Measurements from ENCODE around the gene MAP3K7.

The MAP3K7 gene
- total RNA-seq, result 42.7 to 61.2 (median 51.7) reads per million in 3 donors

DNA sequence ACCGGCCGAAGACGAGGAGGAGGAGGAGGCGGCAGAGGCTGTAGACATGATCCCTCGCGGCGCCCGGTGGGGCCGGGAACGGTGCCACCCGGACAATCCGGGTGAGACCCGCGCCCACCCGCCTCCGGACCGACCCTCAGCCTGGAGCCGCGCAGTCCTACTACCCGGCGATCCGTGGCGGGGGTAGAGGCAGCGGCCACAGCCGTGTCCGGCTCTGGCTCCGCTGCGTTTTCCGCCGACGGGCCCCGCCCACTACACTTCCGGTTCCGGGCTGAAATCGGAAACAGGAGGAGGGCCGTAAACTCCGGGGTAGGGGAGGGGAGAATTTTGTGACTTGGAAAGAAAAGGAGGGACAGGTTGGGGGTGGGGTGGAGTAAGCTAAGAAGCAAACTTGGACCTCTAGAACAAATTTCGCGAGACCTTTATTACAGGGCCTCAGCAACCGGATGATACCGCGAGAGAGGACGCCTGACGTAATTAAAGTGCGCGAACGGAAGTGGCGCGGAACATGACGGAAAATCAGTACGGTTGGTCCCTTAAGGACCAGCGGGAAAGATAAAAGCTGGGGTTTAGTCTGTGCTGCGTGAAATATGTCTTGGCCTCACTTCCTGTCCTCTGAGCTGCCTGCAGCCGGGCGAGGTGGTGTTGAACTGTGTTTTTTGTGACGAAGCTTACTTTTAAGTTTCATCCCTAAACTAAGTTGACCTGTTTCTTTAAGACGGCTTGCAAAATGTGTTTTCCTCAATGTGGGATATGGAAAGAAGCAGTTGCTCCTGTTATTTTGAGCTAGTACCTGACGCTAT lies at the start of gene MAP3K7:
MAP3K7 (minus strand) TSS at position 237 of the 803 bp plus-strand sequence; CDS start at position 48, 189 bp downstream.
- Histone ChIP-seq H3K27ac (ENCODE audit: insufficient read depth, low read length, poor library complexity, severe bottlenecking) (peak within 1 kb of the TSS; percentile 99), H3K9me3 (ENCODE audit: control insufficient read depth, low read length) (no peaks in the 10 kb centered on the region), H3K27me3 (replicated peaks; ENCODE audit: control insufficient read depth, insufficient read depth, low read length, poor library complexity, severe bottlenecking) (no peaks in the 10 kb centered on the region), H3K36me3 (ENCODE audit: control insufficient read depth, insufficient read depth, low read length) (no peaks in the 10 kb centered on the region), H3K4me3 (ENCODE audit: insufficient read depth, low read depth, low read length, poor library complexity, severe bottlenecking) (peak within 1 kb of the TSS; percentile 94), H3K4me1 (ENCODE audit: control insufficient read depth, insufficient read depth, low read length, poor library complexity, severe bottlenecking) (peaks cover 8% of the 10 kb centered on the region)
- DNase-seq, result peak; percentile 86 to 89 (median 87)

DNA sequence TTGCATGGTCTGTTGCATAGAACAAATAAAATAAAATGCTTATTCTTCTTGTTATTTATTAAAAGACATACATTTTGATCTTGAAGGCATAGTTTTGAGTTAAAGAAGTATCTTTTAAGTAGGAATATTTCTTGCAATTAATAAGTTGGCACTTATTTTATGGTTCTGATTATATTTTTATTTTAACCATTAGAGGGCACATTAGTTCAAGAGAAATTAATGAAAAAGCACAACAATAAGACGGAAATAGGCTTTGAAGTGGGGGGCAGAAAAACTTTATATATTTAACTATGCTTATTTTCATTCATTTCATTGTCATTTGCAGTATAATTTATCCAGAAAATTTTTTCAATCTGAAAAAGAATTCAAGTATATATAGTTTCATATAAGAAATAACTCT lies 44.2 kb upstream of the MAP3K7 start:
- no peak for DNase-seq
- Histone ChIP-seq H3K27me3 (replicated peaks; ENCODE audit: control insufficient read depth, insufficient read depth, low read length, poor library complexity, severe bottlenecking) (no peaks in the 10 kb centered on the region), H3K4me3 (ENCODE audit: insufficient read depth, low read depth, low read length, poor library complexity, severe bottlenecking) (no peak overlapping the region), H3K9me3 (ENCODE audit: control insufficient read depth, low read length) (no peaks in the 10 kb centered on the region), H3K27ac (ENCODE audit: insufficient read depth, low read length, poor library complexity, severe bottlenecking) (no peak overlapping the region), H3K36me3 (ENCODE audit: control insufficient read depth, insufficient read depth, low read length) (no peaks in the 10 kb centered on the region), H3K4me1 (ENCODE audit: control insufficient read depth, insufficient read depth, low read length, poor library complexity, severe bottlenecking) (no peaks in the 10 kb centered on the region)

DNA sequence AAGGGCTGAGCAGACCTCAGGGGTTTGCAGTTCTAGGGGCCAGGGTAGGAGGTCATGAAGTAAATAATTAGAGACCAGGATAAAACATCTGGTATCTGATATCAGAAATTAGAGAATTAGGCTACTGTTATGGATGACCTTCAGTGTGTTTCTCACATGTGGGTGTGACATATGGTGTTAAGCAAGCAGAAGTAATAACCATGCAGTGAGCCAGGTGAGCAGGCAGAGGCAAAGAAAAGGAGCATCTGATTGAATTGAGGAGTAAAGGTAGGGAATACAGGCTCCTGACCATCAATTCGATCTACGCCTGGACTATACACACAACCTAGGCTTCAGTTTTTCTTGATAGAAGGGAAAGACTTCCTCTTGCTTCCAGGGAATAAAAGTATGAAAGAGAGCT lies 34.7 kb upstream of the MAP3K7 start:
- Histone ChIP-seq H3K27me3 (replicated peaks; ENCODE audit: control insufficient read depth, insufficient read depth, low read length, poor library complexity, severe bottlenecking) (peaks cover 6% of the 10 kb centered on the region), H3K36me3 (ENCODE audit: control insufficient read depth, insufficient read depth, low read length) (no peaks in the 10 kb centered on the region), H3K27ac (ENCODE audit: insufficient read depth, low read length, poor library complexity, severe bottlenecking) (no peak overlapping the region), H3K4me1 (ENCODE audit: control insufficient read depth, insufficient read depth, low read length, poor library complexity, severe bottlenecking) (no peaks in the 10 kb centered on the region), H3K4me3 (ENCODE audit: insufficient read depth, low read depth, low read length, poor library complexity, severe bottlenecking) (no peak overlapping the region), H3K9me3 (ENCODE audit: control insufficient read depth, low read length) (no peaks in the 10 kb centered on the region)
- no peak for DNase-seq

DNA sequence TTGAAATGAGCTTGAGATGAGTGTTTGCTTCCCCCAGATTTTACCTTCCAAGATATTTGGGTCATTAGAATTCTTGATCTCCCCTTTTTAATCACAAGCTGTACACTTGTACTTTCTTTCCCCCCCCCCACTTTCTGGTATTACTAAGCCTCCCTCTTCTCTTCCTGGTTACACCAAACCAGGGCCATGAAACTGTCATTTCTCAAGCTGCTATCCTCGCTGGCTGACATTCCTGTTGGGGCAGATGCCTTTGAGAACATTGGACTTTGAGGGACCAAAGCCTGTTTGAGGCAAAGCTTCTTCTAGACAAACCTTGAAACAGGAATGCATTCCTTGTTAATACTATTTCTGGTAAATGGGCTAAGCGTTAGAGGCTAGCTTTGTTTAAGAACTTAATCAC lies 32.3 kb upstream of the MAP3K7 start:
- Histone ChIP-seq H3K27ac (ENCODE audit: insufficient read depth, low read length, poor library complexity, severe bottlenecking) (no peak overlapping the region), H3K36me3 (ENCODE audit: control insufficient read depth, insufficient read depth, low read length) (no peaks in the 10 kb centered on the region), H3K9me3 (ENCODE audit: control insufficient read depth, low read length) (no peaks in the 10 kb centered on the region), H3K27me3 (replicated peaks; ENCODE audit: control insufficient read depth, insufficient read depth, low read length, poor library complexity, severe bottlenecking) (peaks cover 6% of the 10 kb centered on the region), H3K4me3 (ENCODE audit: insufficient read depth, low read depth, low read length, poor library complexity, severe bottlenecking) (no peak overlapping the region), H3K4me1 (ENCODE audit: control insufficient read depth, insufficient read depth, low read length, poor library complexity, severe bottlenecking) (no peaks in the 10 kb centered on the region)
- DNase-seq, result no peak

DNA sequence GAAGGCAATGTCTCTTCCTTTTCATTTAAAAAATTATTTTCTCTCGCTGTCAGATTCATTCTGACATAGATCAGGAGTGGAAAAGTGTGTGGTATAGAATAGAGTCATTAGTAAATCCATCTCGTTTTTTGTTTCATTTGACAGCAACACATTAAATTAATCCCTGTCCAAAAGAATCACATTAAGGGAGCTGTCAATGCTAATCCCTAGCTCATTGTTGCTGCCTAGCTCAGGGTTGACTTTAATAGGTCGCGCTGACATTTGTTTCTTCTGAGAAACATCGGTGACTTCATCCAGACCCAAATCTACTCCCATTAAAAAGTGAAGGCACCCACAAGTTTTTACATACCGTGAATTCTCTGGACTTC lies 25.4 kb upstream of the MAP3K7 start:
- H3K9me3 ChIP-seq (ENCODE audit: control insufficient read depth, low read length), result no peaks in the 10 kb centered on the region
- H3K4me3 ChIP-seq (ENCODE audit: insufficient read depth, low read depth, low read length, poor library complexity, severe bottlenecking), result no peak overlapping the region
- peaks cover 6% of the 10 kb centered on the region for H3K4me1 ChIP-seq (ENCODE audit: control insufficient read depth, insufficient read depth, low read length, poor library complexity, severe bottlenecking)
- peaks cover 26% of the 10 kb centered on the region for H3K27me3 ChIP-seq (replicated peaks; ENCODE audit: control insufficient read depth, insufficient read depth, low read length, poor library complexity, severe bottlenecking)
- no peak for DNase-seq
- no peak overlapping the region for H3K27ac ChIP-seq (ENCODE audit: insufficient read depth, low read length, poor library complexity, severe bottlenecking)
- H3K36me3 ChIP-seq (ENCODE audit: control insufficient read depth, insufficient read depth, low read length), result no peaks in the 10 kb centered on the region

DNA sequence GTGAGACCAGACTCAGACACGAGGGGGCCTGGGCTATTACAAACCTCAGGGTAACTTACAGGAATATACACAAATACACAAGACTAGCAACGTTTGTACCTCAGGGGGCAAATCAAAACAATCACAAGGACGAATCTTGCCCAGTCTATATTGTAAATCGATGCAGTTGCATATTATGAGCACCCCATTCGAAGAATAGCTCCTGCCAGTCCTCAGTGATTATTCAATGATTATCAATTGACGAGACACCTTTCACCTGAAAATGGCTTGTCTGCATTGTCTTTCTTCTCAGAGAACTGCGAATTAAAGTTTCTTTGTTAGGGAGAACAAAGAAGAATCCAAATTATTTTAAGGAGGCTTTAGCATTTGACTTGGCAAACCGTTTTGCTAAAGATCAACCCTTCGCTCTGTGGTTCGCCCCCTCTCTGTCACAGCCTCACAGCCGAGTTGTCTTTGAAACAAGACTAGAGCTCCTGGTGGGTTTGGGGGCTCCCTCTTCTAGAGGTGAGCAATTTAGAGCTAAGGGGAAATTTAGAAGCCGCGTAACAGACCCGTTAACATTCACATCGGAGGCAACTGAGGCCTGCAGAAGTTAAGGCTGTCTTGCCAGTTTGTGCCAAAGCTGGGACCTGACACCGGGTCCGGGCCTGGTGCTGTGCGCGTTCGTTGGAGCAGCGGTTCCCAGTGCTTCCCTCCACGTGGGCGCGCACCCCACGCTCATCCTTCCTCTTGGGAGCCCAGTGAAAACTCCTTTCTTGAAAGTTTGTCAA lies 24.9 kb upstream of the MAP3K7 start:
- no peaks in the 10 kb centered on the region for H3K36me3 ChIP-seq (ENCODE audit: control insufficient read depth, insufficient read depth, low read length)
- H3K27me3 ChIP-seq (replicated peaks; ENCODE audit: control insufficient read depth, insufficient read depth, low read length, poor library complexity, severe bottlenecking), result peaks cover 26% of the 10 kb centered on the region
- DNase-seq, result no peak
- no peak overlapping the region for H3K27ac ChIP-seq (ENCODE audit: insufficient read depth, low read length, poor library complexity, severe bottlenecking)
- no peaks in the 10 kb centered on the region for H3K9me3 ChIP-seq (ENCODE audit: control insufficient read depth, low read length)
- peaks cover 6% of the 10 kb centered on the region for H3K4me1 ChIP-seq (ENCODE audit: control insufficient read depth, insufficient read depth, low read length, poor library complexity, severe bottlenecking)
- H3K4me3 ChIP-seq (ENCODE audit: insufficient read depth, low read depth, low read length, poor library complexity, severe bottlenecking), result peak overlapping the region; percentile 59

DNA sequence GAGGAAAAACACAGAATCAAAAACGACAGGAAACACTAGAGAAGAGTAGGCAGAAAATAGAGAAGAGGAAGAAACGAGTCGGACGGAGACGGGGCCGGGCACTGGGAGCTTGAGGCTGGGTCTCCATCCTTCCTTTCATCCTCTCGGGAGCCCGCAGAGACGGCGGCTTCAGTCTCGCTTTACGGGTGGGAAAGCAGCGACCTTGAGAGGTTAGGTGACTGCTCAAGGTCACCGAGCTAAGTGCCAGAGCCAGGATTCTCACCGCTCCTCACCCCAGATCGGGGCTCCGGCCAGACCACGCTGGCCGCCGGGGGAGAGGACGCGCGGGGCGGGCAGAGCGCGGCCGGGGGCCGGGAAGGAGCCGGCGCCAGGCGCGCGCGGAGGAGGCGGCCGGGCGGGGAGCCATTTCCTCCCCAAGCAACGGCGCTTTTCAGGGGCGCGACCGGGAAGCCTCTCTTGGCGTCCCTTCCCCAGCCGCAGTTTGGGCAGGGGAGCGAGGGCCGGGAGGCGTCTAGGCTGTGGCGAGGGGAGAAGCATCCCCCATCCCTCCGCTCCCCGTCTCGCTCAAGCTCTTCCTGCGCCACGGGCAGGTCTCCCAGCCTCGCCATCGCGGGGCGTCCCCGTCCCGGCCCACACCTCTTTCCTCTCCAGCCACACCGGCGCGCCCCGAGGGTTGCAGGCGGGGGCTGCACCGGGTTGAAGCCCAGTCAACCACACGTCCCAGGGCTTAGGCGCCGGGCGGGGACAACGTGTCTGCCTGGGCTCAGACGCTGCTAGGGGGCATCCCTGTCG lies 24.1 kb upstream of the MAP3K7 start:
- no peaks in the 10 kb centered on the region for H3K36me3 ChIP-seq (ENCODE audit: control insufficient read depth, insufficient read depth, low read length)
- peak overlapping the region; percentile 59 for H3K4me3 ChIP-seq (ENCODE audit: insufficient read depth, low read depth, low read length, poor library complexity, severe bottlenecking)
- peaks cover 26% of the 10 kb centered on the region for H3K27me3 ChIP-seq (replicated peaks; ENCODE audit: control insufficient read depth, insufficient read depth, low read length, poor library complexity, severe bottlenecking)
- peaks cover 6% of the 10 kb centered on the region for H3K4me1 ChIP-seq (ENCODE audit: control insufficient read depth, insufficient read depth, low read length, poor library complexity, severe bottlenecking)
- H3K27ac ChIP-seq (ENCODE audit: insufficient read depth, low read length, poor library complexity, severe bottlenecking), result no peak overlapping the region
- no peaks in the 10 kb centered on the region for H3K9me3 ChIP-seq (ENCODE audit: control insufficient read depth, low read length)
- no peak for DNase-seq

DNA sequence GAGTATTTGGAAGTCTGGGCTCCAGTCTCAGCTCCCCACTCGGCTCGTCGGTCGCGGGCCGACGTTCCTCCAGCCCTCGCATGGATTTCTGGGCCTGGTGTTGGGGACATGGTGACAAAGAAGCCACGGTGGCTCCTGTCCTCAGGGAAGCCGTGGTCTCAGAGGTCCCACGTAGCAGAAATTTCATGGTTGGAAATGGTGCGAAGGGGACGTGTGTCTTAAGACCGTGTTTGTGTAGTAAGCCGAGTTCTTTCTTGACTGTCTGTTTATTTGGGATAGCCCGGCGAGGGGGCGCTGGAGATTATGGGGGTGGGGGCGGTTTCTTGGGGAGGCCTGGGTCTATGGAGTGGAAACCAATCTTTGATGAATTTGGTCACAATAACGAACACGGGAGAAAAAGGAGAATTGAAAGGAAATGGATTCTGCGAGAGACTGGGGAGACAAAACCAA lies 23.5 kb upstream of the MAP3K7 start:
- H3K27me3 ChIP-seq (replicated peaks; ENCODE audit: control insufficient read depth, insufficient read depth, low read length, poor library complexity, severe bottlenecking), result peaks cover 26% of the 10 kb centered on the region
- peak overlapping the region; percentile 59 for H3K4me3 ChIP-seq (ENCODE audit: insufficient read depth, low read depth, low read length, poor library complexity, severe bottlenecking)
- peaks cover 6% of the 10 kb centered on the region for H3K4me1 ChIP-seq (ENCODE audit: control insufficient read depth, insufficient read depth, low read length, poor library complexity, severe bottlenecking)
- H3K27ac ChIP-seq (ENCODE audit: insufficient read depth, low read length, poor library complexity, severe bottlenecking), result no peak overlapping the region
- DNase-seq, result no peak
- no peaks in the 10 kb centered on the region for H3K9me3 ChIP-seq (ENCODE audit: control insufficient read depth, low read length)
- no peaks in the 10 kb centered on the region for H3K36me3 ChIP-seq (ENCODE audit: control insufficient read depth, insufficient read depth, low read length)

DNA sequence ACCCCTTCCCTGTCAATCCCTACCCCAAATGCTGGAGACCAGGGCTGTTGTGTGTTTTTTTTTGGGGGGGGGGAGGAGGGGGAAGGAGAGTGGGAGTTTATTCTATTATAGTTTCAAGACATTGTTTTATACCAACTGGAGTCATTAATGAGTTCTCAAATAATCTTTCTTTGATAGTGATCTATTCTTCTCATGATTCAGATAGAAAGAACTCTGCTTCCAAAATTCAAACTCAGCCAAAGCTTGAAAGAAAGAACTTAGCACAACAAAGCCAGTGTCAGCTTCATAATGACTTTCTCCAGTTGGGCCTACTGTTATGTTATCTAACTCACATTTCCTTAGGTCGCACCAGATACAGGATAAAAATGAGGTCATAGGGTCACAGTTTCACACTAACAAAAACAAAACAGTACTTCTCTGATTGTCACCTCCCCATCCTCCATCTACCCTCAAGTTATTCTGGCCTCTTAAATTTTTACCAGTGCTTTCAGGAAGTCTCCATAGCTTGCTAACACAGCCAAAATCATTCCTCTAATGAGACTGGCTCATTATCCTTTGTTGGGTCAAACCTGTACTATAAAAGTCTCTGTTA lies 19.0 kb upstream of the MAP3K7 start:
- no peaks in the 10 kb centered on the region for H3K36me3 ChIP-seq (ENCODE audit: control insufficient read depth, insufficient read depth, low read length)

More for the DNA sequence above, 19.0 kb upstream of the MAP3K7 start:
- Histone ChIP-seq H3K4me1 (ENCODE audit: control insufficient read depth, insufficient read depth, low read length, poor library complexity, severe bottlenecking) (peaks cover 6% of the 10 kb centered on the region), H3K9me3 (ENCODE audit: control insufficient read depth, low read length) (no peaks in the 10 kb centered on the region), H3K4me3 (ENCODE audit: insufficient read depth, low read depth, low read length, poor library complexity, severe bottlenecking) (no peak overlapping the region), H3K27me3 (replicated peaks; ENCODE audit: control insufficient read depth, insufficient read depth, low read length, poor library complexity, severe bottlenecking) (peaks cover 8% of the 10 kb centered on the region), H3K27ac (ENCODE audit: insufficient read depth, low read length, poor library complexity, severe bottlenecking) (no peak overlapping the region)
- DNase-seq, result no peak
